ENCODE measurements around the gene COMMD4. TPM values are rescaled to one million over a fixed set of nuclear protein-coding genes. Genes with fewer than 3 reads are reported as not detected.

The COMMD4 gene
- total and polyA plus RNA-seq, 2 donors (not counting 3 experiments of a cell fraction or from before 2014, with no cell fraction given), result 114 to 244 TPM

GRCh38 chr15:75366163-75366562 is 30.3 kb downstream of the COMMD4 start:
- no peaks in the 10 kb centered on the region for H4K20me1 ChIP-seq (replicated peaks; ENCODE audit: control insufficient read depth, extremely low read depth, insufficient read depth, low read length)
- no peak overlapping the region for H3K9ac ChIP-seq (replicated peaks; ENCODE audit: extremely low read depth, insufficient read depth, low read length)
- intact Hi-C loops (cut with micrococcal nuclease) (loop anchor here (5.0 to 10.0 kb wide), 2 partner anchors 334 to 439 kb away; no protein-coding TSS in a partner anchor), dilution Hi-C loops (cut with MboI; ENCODE audit: extremely low pct_ligation_motif_present, low sequenced_read_pairs) (no loop called here)
- no peaks in the 10 kb centered on the region for H3K9me1 ChIP-seq (replicated peaks; ENCODE audit: control insufficient read depth, extremely low read depth, insufficient read depth, low read length)
- no peak overlapping the region for H3K4me2 ChIP-seq (ENCODE audit: insufficient read depth, low read length)
- TF ChIP-seq CTCF (IDR thresholded peaks at IDR 0.05; ENCODE audit: extremely low read depth in 1 of 2, insufficient read depth in 1 of 2, low read depth in 1 of 2, low read length in 2 of 2) (no peak), JUN (IDR thresholded peaks at IDR 0.05; ENCODE audit: borderline replicate concordance, insufficient read depth, insufficient read length, low read depth) (no peak), EZH2 (IDR thresholded peaks at IDR 0.05; ENCODE audit: borderline replicate concordance, low read depth, low read length, severe bottlenecking) (no peak), POLR2AphosphoS5 (IDR thresholded peaks at IDR 0.05; ENCODE audit: insufficient read depth, low read depth, low read length) (no peak), MYC (IDR thresholded peaks at IDR 0.05; ENCODE audit: low read depth, low read length) (no peak), GATA2 (IDR thresholded peaks at IDR 0.05; ENCODE audit: insufficient read depth, insufficient read length, low read depth, low read length) (no peak), POLR2A (IDR thresholded peaks at IDR 0.05; ENCODE audit: low read depth, low read length) (no peak), FOS (IDR thresholded peaks at IDR 0.05; ENCODE audit: borderline replicate concordance, insufficient read depth, low read length) (no peak), MAX (IDR thresholded peaks at IDR 0.05; ENCODE audit: insufficient read depth, insufficient read length) (no peak)
- BruUV-seq (replicated peaks), result no TSS peak
- no peak for DNase-seq (ENCODE audit: low read depth, low spot score)
- no peaks in the 10 kb centered on the region for H3K9me3 ChIP-seq (replicated peaks; ENCODE audit: control insufficient read depth, insufficient read depth, low read length)
- H3K4me1 ChIP-seq (ENCODE audit: control insufficient read depth, extremely low read depth, insufficient read depth, low read length), result peaks cover 15% of the 10 kb centered on the region
- no peak for FAIRE-seq
- peaks cover 2 to 32% of the 10 kb centered on the region in 2 experiments for H3K36me3 ChIP-seq (ENCODE audit: control insufficient read depth in 2 of 2, extremely low read depth in 1 of 2, insufficient read depth in 2 of 2, low read length in 2 of 2)
- peaks cover 9% of the 10 kb centered on the region for H3K79me2 ChIP-seq (ENCODE audit: control insufficient read depth, insufficient read depth, low read length)
- CTCF ChIA-PET, result interaction anchor here (1.4 kb wide), 1 partner anchor 89 kb away, joined by 3 read pairs; no protein-coding TSS in a partner anchor
- H2AFZ ChIP-seq (ENCODE audit: low read depth, low read length), result no peak overlapping the region
- no peaks in the 10 kb centered on the region for H3K27me3 ChIP-seq (ENCODE audit: control insufficient read depth in 2 of 2, insufficient read depth in 2 of 2, low read length in 2 of 2)
- no peak overlapping the region for H3K4me3 ChIP-seq (replicated peaks in 1 of 3; ENCODE audit: insufficient read depth in 1 of 3, low read depth in 1 of 3, low read length in 3 of 3)
- no peak overlapping the region for H3K27ac ChIP-seq (ENCODE audit: insufficient read depth, low read depth, low read length)
- POLR2A ChIA-PET, result no interaction called here

Data from endothelial cell of umbilical vein (primary cell).